Thymus (tissue), 11 donors: ENCODE data around the gene NEMP2. TPM values are rescaled to one million over a fixed set of nuclear protein-coding genes. Genes with fewer than 3 reads are reported as not detected.

ENCODE experiments used
- DNase-seq, 9 donors: peaks; one replicate each; pipeline ENCODE4 v3.0.0-alpha.2; 2013; ENCODE audit warnings: low spot score in 9 of 9, low read depth in 6 of 9, missing footprints in 1 of 9
- H3K27ac ChIP-seq, 2 donors: one replicate each; pipeline ENCODE4 v1.5.1; 2013; ENCODE audit warnings: control low read depth in 1 of 2, low read depth in 1 of 2, low read length in 1 of 2, mild to moderate bottlenecking in 1 of 2, moderate library complexity in 1 of 2
- H3K27me3 ChIP-seq, 2 donors: one replicate each; pipeline ENCODE4 v1.5.1; 2013; ENCODE audit warnings: low read length in 1 of 2; ENCODE audit not compliant: control insufficient read depth in 2 of 2, insufficient read depth in 1 of 2
- H3K36me3 ChIP-seq, 2 donors: one replicate each; pipeline ENCODE4 v1.5.1; 2013; ENCODE audit warnings: low read length in 1 of 2, mild to moderate bottlenecking in 1 of 2, moderate library complexity in 1 of 2; ENCODE audit not compliant: control insufficient read depth in 2 of 2, insufficient read depth in 2 of 2
- H3K4me1 ChIP-seq, 2 donors: one replicate each; pipeline ENCODE4 v1.5.1; 2013; ENCODE audit warnings: low read length in 2 of 2; ENCODE audit not compliant: control insufficient read depth in 2 of 2, insufficient read depth in 2 of 2
- H3K4me3 ChIP-seq, 2 donors: one replicate each; pipeline ENCODE4 v1.5.1; 2013; ENCODE audit warnings: low read length in 2 of 2, control low read depth in 1 of 2, mild to moderate bottlenecking in 1 of 2
- H3K9me3 ChIP-seq, 2 donors: one replicate each; pipeline ENCODE4 v1.5.1; 2013; ENCODE audit warnings: low read length in 1 of 2, mild to moderate bottlenecking in 1 of 2; ENCODE audit not compliant: control insufficient read depth in 2 of 2, insufficient read depth in 1 of 2
- WGBS: extraction: QIAGEN DNeasy Blood & Tissue Kit; methylation state at CpG from one replicate; pipeline ENCODE4 v1.1.7; 2013; 5-methylcytosine and 5-hydroxymethylcytosine counted together
- polyA plus RNA-seq: library from polyadenylated mRNA; stranded (reverse); fragments of 200-250 nt; gene quantifications from one replicate; pipeline ENCODE4 v1.2.3, GENCODE V29; 2013
- total RNA-seq: library from RNA; stranded (reverse); fragments of 120-200 nt; gene quantifications from one replicate; pipeline ENCODE4 v1.2.4, GENCODE V29; 2013
- donor health status: healthy.

Gene NEMP2
- total and polyA plus RNA-seq, 2 donors: 1.9 to 10.2 TPM

- Histone ChIP-seq H3K4me1 (peaks cover 3 to 4% of the 10 kb centered on the region in 2 donors), H3K4me3 (no peak overlapping the region), H3K27ac (no peak overlapping the region), H3K9me3 (no peaks in the 10 kb centered on the region), H3K36me3 (no peaks in the 10 kb centered on the region), H3K27me3 (no peaks in the 10 kb centered on the region)
- 41% methylated on average over 6 of the region's 6 CpGs for WGBS
- peak in 3 of 9 donors; percentile 19 to 45 (median 26) for DNase-seq
Observed at GRCh38 chr2:190578158-190579057, 43.9 kb upstream of the NEMP2 start.

GRCh38 chr2:190576573-190576972 lies 42.1 kb upstream of the NEMP2 start:
- H3K4me3 ChIP-seq: no peak overlapping the region
- H3K36me3 ChIP-seq: no peaks in the 10 kb centered on the region
- peaks cover 3 to 4% of the 10 kb centered on the region in 2 donors for H3K4me1 ChIP-seq
- H3K9me3 ChIP-seq: no peaks in the 10 kb centered on the region
- no peaks in the 10 kb centered on the region for H3K27me3 ChIP-seq
- no peak for DNase-seq
- 94% methylated on average over 6 of the region's 6 CpGs for WGBS
- no peak overlapping the region for H3K27ac ChIP-seq

- Histone ChIP-seq H3K27me3 (no peaks in the 10 kb centered on the region), H3K4me1 (peaks cover 3 to 4% of the 10 kb centered on the region in 2 donors), H3K9me3 (no peaks in the 10 kb centered on the region), H3K4me3 (no peak overlapping the region), H3K27ac (no peak overlapping the region), H3K36me3 (no peaks in the 10 kb centered on the region)
- peak in 1 of 9 donors; percentile 22 for DNase-seq
- 50% methylated on average over 1 of the region's 1 CpG for WGBS
Observed at GRCh38 chr2:190575263-190575662, 40.7 kb upstream of the NEMP2 start.

- H3K4me3 ChIP-seq: no peak overlapping the region
- H3K27ac ChIP-seq: no peak overlapping the region
- H3K9me3 ChIP-seq: no peaks in the 10 kb centered on the region
- H3K36me3 ChIP-seq: no peaks in the 10 kb centered on the region
- H3K27me3 ChIP-seq: no peaks in the 10 kb centered on the region
- H3K4me1 ChIP-seq: peaks cover 3 to 4% of the 10 kb centered on the region in 2 donors
- no peak for DNase-seq
Observed at GRCh38 chr2:190574169-190574568, 39.6 kb upstream of the NEMP2 start.

GRCh38 chr2:190572246-190572645 lies 37.7 kb upstream of the NEMP2 start:
- no peak for DNase-seq
- no peak overlapping the region for H3K4me3 ChIP-seq
- peaks cover 0 to 5% of the 10 kb centered on the region in 2 donors for H3K9me3 ChIP-seq
- no peaks in the 10 kb centered on the region for H3K27me3 ChIP-seq
- no peaks in the 10 kb centered on the region for H3K4me1 ChIP-seq
- H3K27ac ChIP-seq: no peak overlapping the region
- H3K36me3 ChIP-seq: no peaks in the 10 kb centered on the region

- no peak overlapping the region for H3K4me3 ChIP-seq
- H3K4me1 ChIP-seq: no peaks in the 10 kb centered on the region
- H3K27me3 ChIP-seq: no peaks in the 10 kb centered on the region
- peaks cover 0 to 5% of the 10 kb centered on the region in 2 donors for H3K9me3 ChIP-seq
- H3K36me3 ChIP-seq: no peaks in the 10 kb centered on the region
- no peak for DNase-seq
- no peak overlapping the region for H3K27ac ChIP-seq
Observed at GRCh38 chr2:190571686-190572085, 37.2 kb upstream of the NEMP2 start.

GRCh38 chr2:190570871-190571270 lies 36.3 kb upstream of the NEMP2 start:
- WGBS: 98% methylated on average over 1 of the region's 1 CpG
- Histone ChIP-seq H3K4me3 (no peak overlapping the region), H3K36me3 (no peaks in the 10 kb centered on the region), H3K4me1 (no peaks in the 10 kb centered on the region), H3K27ac (no peak overlapping the region), H3K27me3 (no peaks in the 10 kb centered on the region), H3K9me3 (peaks cover 0 to 5% of the 10 kb centered on the region in 2 donors)
- DNase-seq: no peak

GRCh38 chr2:190569994-190570755 lies 35.7 kb upstream of the NEMP2 start:
- Histone ChIP-seq H3K9me3 (peaks cover 0 to 5% of the 10 kb centered on the region in 2 donors), H3K4me1 (no peaks in the 10 kb centered on the region), H3K4me3 (no peak overlapping the region), H3K27ac (no peak overlapping the region), H3K27me3 (no peaks in the 10 kb centered on the region), H3K36me3 (no peaks in the 10 kb centered on the region)
- no peak for DNase-seq
- 96% methylated on average over 2 of the region's 2 CpGs for WGBS

GRCh38 chr2:190564838-190565237 lies 30.3 kb upstream of the NEMP2 start:
- no peaks in the 10 kb centered on the region for H3K36me3 ChIP-seq
- no peaks in the 10 kb centered on the region for H3K4me1 ChIP-seq
- no peak overlapping the region for H3K4me3 ChIP-seq
- DNase-seq: no peak
- peaks cover 0 to 5% of the 10 kb centered on the region in 2 donors for H3K9me3 ChIP-seq
- WGBS: 95% methylated on average over 2 of the region's 2 CpGs
- H3K27ac ChIP-seq: no peak overlapping the region
- no peaks in the 10 kb centered on the region for H3K27me3 ChIP-seq
